Kidney epithelial cell (primary cell): Measurements from ENCODE around the gene SPAG16. TPM values are rescaled to one million over a fixed set of nuclear protein-coding genes. Genes with fewer than 3 reads are reported as not detected.

Experiments used
- DNase-seq: peaks from one replicate; pipeline ENCODE4 v3.0.0-alpha.2; 2010; ENCODE audit warnings: low read depth
- H3K27me3 ChIP-seq: 2 replicates; pipeline ENCODE4 v1.6.0; 2011; ENCODE audit warnings: low read length; ENCODE audit not compliant: control insufficient read depth, insufficient read depth
- H3K36me3 ChIP-seq: 2 replicates; pipeline ENCODE4 v1.5.1; 2011; ENCODE audit warnings: low read length; ENCODE audit not compliant: control insufficient read depth, insufficient read depth
- H3K4me3 ChIP-seq: 2 replicates; pipeline ENCODE4 v1.5.1; 2011; ENCODE audit warnings: low read depth, mild to moderate bottlenecking, control low read depth, low read length
- CTCF ChIP-seq: IDR thresholded peaks from 2 replicates; pipeline ENCODE4 v1.5.1; 2011; ENCODE audit warnings: mild to moderate bottlenecking, moderate library complexity, low read length, control low read depth, inconsistent platforms; ENCODE audit not compliant: insufficient read depth, poor library complexity, severe bottlenecking
- total RNA-seq: library from RNA; depleted of rRNA; stranded (reverse); fragments of >200 nt; gene quantifications from 2 replicates; pipeline ENCODE4 v1.2.3, GENCODE V29; 2015

Gene SPAG16
- total RNA-seq, 1 donor from 2014 or later: 16.1 TPM

- Histone ChIP-seq H3K36me3 (no peaks in the 10 kb centered on the region), H3K4me3 (no peak overlapping the region), H3K27me3 (no peaks in the 10 kb centered on the region)
- no peak for DNase-seq
- no peak for TF ChIP-seq CTCF
These were observed 534.2 kb downstream of the SPAG16 start for GRCh38 chr2:213818436-213818835.

GRCh38 chr2:213834331-213834730, 550.1 kb downstream of the SPAG16 start:
- H3K4me3 ChIP-seq: no peak overlapping the region
- no peaks in the 10 kb centered on the region for H3K36me3 ChIP-seq
- peak; percentile 58 for DNase-seq
- no peak for TF ChIP-seq CTCF
- H3K27me3 ChIP-seq: no peaks in the 10 kb centered on the region

- Histone ChIP-seq H3K36me3 (no peaks in the 10 kb centered on the region), H3K4me3 (no peak overlapping the region), H3K27me3 (no peaks in the 10 kb centered on the region)
- no peak for TF ChIP-seq CTCF
- no peak for DNase-seq
These were observed 550.5 kb downstream of the SPAG16 start for GRCh38 chr2:213834746-213835145.

- H3K36me3 ChIP-seq: no peaks in the 10 kb centered on the region
- H3K4me3 ChIP-seq: no peak overlapping the region
- DNase-seq: no peak
- no peaks in the 10 kb centered on the region for H3K27me3 ChIP-seq
- no peak for TF ChIP-seq CTCF
These were observed 562.6 kb downstream of the SPAG16 start for GRCh38 chr2:213846856-213847255.

- no peak for TF ChIP-seq CTCF
These were observed 563.1 kb downstream of the SPAG16 start for GRCh38 chr2:213847316-213847715.

GRCh38 chr2:213848631-213849030, 564.4 kb downstream of the SPAG16 start:
- no peaks in the 10 kb centered on the region for H3K27me3 ChIP-seq
- no peak for DNase-seq
- no peak overlapping the region for H3K4me3 ChIP-seq
- no peak for TF ChIP-seq CTCF
- no peaks in the 10 kb centered on the region for H3K36me3 ChIP-seq

More at GRCh38 chr2:213847316-213847715, 563.1 kb downstream of the SPAG16 start:
- Histone ChIP-seq H3K27me3 (no peaks in the 10 kb centered on the region), H3K36me3 (no peaks in the 10 kb centered on the region), H3K4me3 (no peak overlapping the region)
- DNase-seq: no peak
